ENCODE results near the gene MAP4K2. TPM values are rescaled to one million over a fixed set of nuclear protein-coding genes. Genes with fewer than 3 reads are reported as not detected.

Gene MAP4K2
- total RNA-seq, 2 donors from 2014 or later: 23.3 to 39.1 TPM

GRCh38 chr11:64771861-64772260, 31.2 kb downstream of the MAP4K2 start:
- Histone ChIP-seq H3K4me1 (ENCODE audit: control insufficient read depth in 1 of 2, low read depth in 2 of 2) (peaks cover 34 to 57% of the 10 kb centered on the region in 2 donors), H3K27me3 (replicated peaks; ENCODE audit: insufficient read depth) (no peaks in the 10 kb centered on the region), H3K36me3 (peaks cover 92% of the 10 kb centered on the region), H3K9me3 (no peaks in the 10 kb centered on the region), H3K27ac (no peak overlapping the region), H3K4me3 (no peak overlapping the region)
- TF ChIP-seq CTCF (IDR thresholded peaks at IDR 0.05): no peak
- no peak for DNase-seq (ENCODE audit: low spot score)
- no peak for ATAC-seq (ENCODE audit: insufficient number of reproducible peaks, low FRiP score, low read depth)

- Histone ChIP-seq H3K36me3 (peaks cover 92% of the 10 kb centered on the region), H3K4me3 (no peak overlapping the region), H3K27ac (no peak overlapping the region), H3K9me3 (no peaks in the 10 kb centered on the region), H3K4me1 (ENCODE audit: control insufficient read depth in 1 of 2, low read depth in 2 of 2) (peaks cover 19 to 48% of the 10 kb centered on the region in 2 donors), H3K27me3 (replicated peaks; ENCODE audit: insufficient read depth) (no peaks in the 10 kb centered on the region)
- ATAC-seq (ENCODE audit: insufficient number of reproducible peaks, low FRiP score, low read depth): no peak
- DNase-seq (ENCODE audit: low spot score): no peak
- TF ChIP-seq CTCF (IDR thresholded peaks at IDR 0.05): no peak
Measured at GRCh38 chr11:64770120-64770519, 32.9 kb downstream of the MAP4K2 start.

GRCh38 chr11:64769283-64769682, 33.7 kb downstream of the MAP4K2 start:
- Histone ChIP-seq H3K27ac (no peak overlapping the region), H3K9me3 (no peaks in the 10 kb centered on the region), H3K27me3 (replicated peaks; ENCODE audit: insufficient read depth) (no peaks in the 10 kb centered on the region), H3K36me3 (peaks cover 92% of the 10 kb centered on the region), H3K4me3 (no peak overlapping the region), H3K4me1 (ENCODE audit: control insufficient read depth in 1 of 2, low read depth in 2 of 2) (peaks cover 14 to 49% of the 10 kb centered on the region in 2 donors)
- ATAC-seq (ENCODE audit: insufficient number of reproducible peaks, low FRiP score, low read depth) (no peak), DNase-seq (ENCODE audit: low spot score) (no peak)
- TF ChIP-seq CTCF (IDR thresholded peaks at IDR 0.05): no peak

- no peak for TF ChIP-seq CTCF (IDR thresholded peaks at IDR 0.05)
- H3K4me1 ChIP-seq (ENCODE audit: control insufficient read depth in 1 of 2, low read depth in 2 of 2): peaks cover 15 to 49% of the 10 kb centered on the region in 2 donors
- ATAC-seq (ENCODE audit: insufficient number of reproducible peaks, low FRiP score, low read depth): no peak
- H3K36me3 ChIP-seq: peaks cover 93% of the 10 kb centered on the region
- no peaks in the 10 kb centered on the region for H3K27me3 ChIP-seq (replicated peaks; ENCODE audit: insufficient read depth)
- no peaks in the 10 kb centered on the region for H3K9me3 ChIP-seq
- no peak overlapping the region for H3K27ac ChIP-seq
- H3K4me3 ChIP-seq: no peak overlapping the region
- DNase-seq (ENCODE audit: low spot score): no peak
Measured at GRCh38 chr11:64768300-64768694, 34.7 kb downstream of the MAP4K2 start.

- H3K4me1 ChIP-seq (ENCODE audit: control insufficient read depth in 1 of 2, low read depth in 2 of 2): peaks cover 11 to 49% of the 10 kb centered on the region in 2 donors
- ATAC-seq (ENCODE audit: insufficient number of reproducible peaks, low FRiP score, low read depth) (no peak), DNase-seq (ENCODE audit: low spot score) (peak; percentile 44)
- H3K27ac ChIP-seq: peak overlapping the region; percentile 70 to 73
- peak; percentile 86 for TF ChIP-seq CTCF (IDR thresholded peaks at IDR 0.05)
- H3K9me3 ChIP-seq: no peaks in the 10 kb centered on the region
- peaks cover 90% of the 10 kb centered on the region for H3K36me3 ChIP-seq
- no peaks in the 10 kb centered on the region for H3K27me3 ChIP-seq (replicated peaks; ENCODE audit: insufficient read depth)
- H3K4me3 ChIP-seq: no peak overlapping the region
Measured at GRCh38 chr11:64767344-64768299, 35.4 kb downstream of the MAP4K2 start.
